ENCODE data around the gene ID2.

The ID2 gene

DNA sequence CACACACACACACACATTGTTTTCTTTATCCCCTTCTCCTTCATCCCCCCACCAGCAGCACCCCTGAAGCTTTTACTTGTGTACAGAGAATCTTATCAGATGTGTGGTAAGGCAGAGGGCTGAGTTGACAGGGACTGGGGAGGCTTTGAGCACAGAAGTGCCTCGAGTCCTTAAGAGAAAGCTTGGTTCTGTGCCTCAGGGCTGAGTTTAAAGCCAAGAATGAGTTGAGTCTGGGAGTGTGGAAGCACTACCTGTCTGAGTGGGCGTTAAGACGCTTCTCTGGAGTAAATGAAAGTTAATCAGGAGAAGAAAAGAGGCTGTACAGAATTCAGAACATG lies 2.7 kb downstream of the ID2 start:
- Histone ChIP-seq H3K4me1 (peaks cover 15 to 33% (median 28%) of the 10 kb centered on the region in 10 experiments), H3K4me3 (peak overlapping the region; percentile 59 to 99 (median 94)), H4K20me1 (peaks cover 20 to 31% (median 25%) of the 10 kb centered on the region in 11 experiments; a peak in 21 of 22 replicates), H3K36me3 (peaks cover 0 to 19% (median 15%) of the 10 kb centered on the region in 11 experiments; a peak in 18 of 22 replicates), H3K27me3 (peaks cover 0 to 58% (median 50%) of the 10 kb centered on the region in 11 experiments; a peak in 18 of 22 replicates), H3K9ac (peak overlapping the region; percentile 76 to 96 (median 89)), H3K9me3 (replicated peaks in 1 of 11) (peaks cover 0 to 7% (median 0%) of the 10 kb centered on the region in 11 experiments; a peak in 5 of 22 replicates), H3K27ac (peak overlapping the region; percentile 62 to 89 (median 83); a peak in 21 of 22 replicates), H3K4me2 (peak overlapping the region; percentile 72 to 99 (median 98))
- TF ChIP-seq Cebpa-rat (IDR thresholded peaks at IDR 0.05): no peak

DNA sequence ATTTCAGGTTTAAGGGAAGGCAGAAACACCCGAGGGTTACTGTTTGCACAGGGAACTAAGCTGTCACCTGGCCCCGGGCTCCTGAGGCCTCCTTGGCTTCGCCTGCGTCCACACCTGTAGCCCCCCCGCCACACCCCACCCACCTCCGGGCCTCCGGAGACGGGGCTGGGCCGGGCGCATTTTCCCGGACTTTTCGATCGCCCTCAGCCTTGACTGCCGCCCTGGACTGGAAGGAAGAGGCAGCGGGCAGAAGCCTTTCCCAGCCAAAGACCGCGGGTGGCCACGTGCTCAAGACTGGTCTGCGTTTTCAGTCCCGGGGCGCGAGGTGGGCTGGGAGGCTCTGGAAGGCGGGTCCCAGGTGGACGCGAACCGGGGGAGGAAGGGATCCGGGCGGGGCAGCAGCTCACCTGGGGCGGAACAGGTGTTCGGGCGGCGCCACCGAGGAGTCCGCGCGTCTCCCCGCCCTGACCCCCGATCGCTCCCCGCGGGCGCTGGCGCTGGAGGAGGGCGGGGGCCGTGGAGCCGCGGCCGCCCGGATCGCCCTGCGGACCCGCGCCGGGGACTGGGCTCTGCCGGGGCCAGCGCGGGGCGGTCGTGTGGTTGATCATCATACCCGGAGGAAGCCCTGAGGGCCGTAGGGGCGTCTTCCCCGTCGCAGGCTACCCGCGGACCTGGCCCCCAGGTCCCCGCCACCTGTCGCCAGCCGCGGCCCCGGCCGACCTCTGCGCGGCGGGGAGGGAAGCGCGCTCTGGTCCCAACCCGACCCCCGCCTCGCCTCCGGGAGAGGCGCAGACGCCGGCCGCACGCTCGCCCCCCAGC lies 3.2 kb downstream of the ID2 start:
- no peak for TF ChIP-seq Cebpa-rat (IDR thresholded peaks at IDR 0.05)
- Histone ChIP-seq H3K27me3 (peaks cover 0 to 52% (median 44%) of the 10 kb centered on the region in 11 experiments; a peak in 18 of 22 replicates), H3K27ac (peak overlapping the region; percentile 62 to 89 (median 83)), H3K4me3 (peak overlapping the region; percentile 59 to 99 (median 94)), H4K20me1 (peaks cover 20 to 31% (median 25%) of the 10 kb centered on the region in 11 experiments; a peak in 21 of 22 replicates), H3K4me2 (peak overlapping the region; percentile 72 to 99 (median 98)), H3K4me1 (peaks cover 9 to 27% (median 23%) of the 10 kb centered on the region in 10 experiments), H3K36me3 (peaks cover 0 to 19% (median 15%) of the 10 kb centered on the region in 11 experiments; a peak in 18 of 22 replicates), H3K9me3 (replicated peaks in 1 of 11) (peaks cover 0 to 7% (median 0%) of the 10 kb centered on the region in 11 experiments; a peak in 5 of 22 replicates), H3K9ac (peak overlapping the region; percentile 76 to 96 (median 89))

- peak overlapping the region; percentile 76 to 96 (median 89) for H3K9ac ChIP-seq
- H4K20me1 ChIP-seq: peaks cover 20 to 31% (median 25%) of the 10 kb centered on the region in 11 experiments; a peak in 21 of 22 replicates
- peak overlapping the region; percentile 59 to 99 (median 94) for H3K4me3 ChIP-seq
- H3K27me3 ChIP-seq: peaks cover 0 to 44% (median 37%) of the 10 kb centered on the region in 11 experiments; a peak in 16 of 22 replicates
- H3K4me1 ChIP-seq: peaks cover 6 to 21% (median 16%) of the 10 kb centered on the region in 10 experiments
- peaks cover 0 to 7% (median 0%) of the 10 kb centered on the region in 11 experiments; a peak in 5 of 22 replicates for H3K9me3 ChIP-seq (replicated peaks in 1 of 11)
- peak overlapping the region; percentile 62 to 89 (median 83) for H3K27ac ChIP-seq
- peaks cover 0 to 19% (median 15%) of the 10 kb centered on the region in 11 experiments; a peak in 18 of 22 replicates for H3K36me3 ChIP-seq
- H3K4me2 ChIP-seq: peak overlapping the region; percentile 72 to 99 (median 98)
- TF ChIP-seq Cebpa-rat (IDR thresholded peaks at IDR 0.05): no peak
Measured at GRCh38 chr2:8685697-8686358, 4.0 kb downstream of the ID2 start.

DNA sequence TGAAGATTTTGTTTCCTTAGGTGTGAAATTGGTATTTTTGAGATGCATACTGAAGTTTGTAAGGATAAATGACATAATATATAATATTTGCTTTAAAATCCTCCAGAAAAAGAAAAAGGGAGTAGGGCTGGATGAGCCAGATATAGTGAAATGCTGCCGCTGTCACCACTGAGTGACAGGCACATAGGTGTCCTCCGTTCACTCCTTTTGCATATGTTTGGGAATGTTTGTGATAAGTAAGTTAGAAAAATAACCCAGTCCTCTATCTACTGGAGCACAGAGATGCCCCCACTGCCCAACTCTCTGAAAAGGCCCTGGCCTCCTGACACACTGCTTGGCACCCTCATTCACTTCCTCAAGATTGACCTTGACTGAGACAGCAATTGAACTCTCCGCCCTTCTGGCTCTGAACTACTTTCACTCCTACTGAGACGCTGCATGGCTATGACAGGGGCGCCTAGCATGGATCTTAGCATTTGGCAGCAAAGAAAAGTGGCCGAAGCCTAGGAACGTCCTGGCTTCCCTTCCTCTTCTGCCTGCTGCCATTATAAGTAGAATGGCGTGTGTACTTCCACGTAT lies 10.1 kb downstream of the ID2 start:
- Histone ChIP-seq H3K27me3 (no peaks in the 10 kb centered on the region), H4K20me1 (no peaks in the 10 kb centered on the region), H3K36me3 (no peaks in the 10 kb centered on the region), H3K4me3 (no peak overlapping the region), H3K27ac (no peak overlapping the region), H3K9me3 (replicated peaks in 1 of 11) (no peaks in the 10 kb centered on the region), H3K4me2 (peak overlapping the region in 2 of 11 experiments; percentile 0 to 29; a peak in 2 of 22 replicates), H3K9ac (no peak overlapping the region), H3K4me1 (peaks cover 0 to 12% (median 5%) of the 10 kb centered on the region in 10 experiments; a peak in 9 of 20 replicates)
- TF ChIP-seq Cebpa-rat (IDR thresholded peaks at IDR 0.05): no peak

DNA sequence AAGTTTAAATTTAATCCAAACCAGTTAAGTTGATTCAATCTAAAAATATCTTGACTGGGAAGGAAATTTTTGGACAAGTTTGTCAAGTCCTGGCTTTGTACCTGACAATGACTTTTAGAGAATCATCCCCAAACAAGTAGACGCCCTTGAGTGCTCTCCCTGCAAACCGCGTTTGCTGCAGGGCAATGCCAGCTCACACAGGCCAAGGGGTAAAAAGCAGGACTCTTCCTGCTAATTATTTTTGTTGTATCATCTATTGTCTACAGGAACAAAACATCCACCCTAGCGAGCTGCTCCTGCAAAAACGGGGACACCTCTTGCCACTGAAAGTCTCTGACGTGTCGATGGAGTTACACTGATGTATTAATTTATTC lies 10.9 kb downstream of the ID2 start:
- no peak overlapping the region for H3K27ac ChIP-seq
- H3K4me2 ChIP-seq: no peak overlapping the region; a peak in 2 of 22 replicates
- H3K4me3 ChIP-seq: no peak overlapping the region
- no peaks in the 10 kb centered on the region for H3K36me3 ChIP-seq
- H3K27me3 ChIP-seq: no peaks in the 10 kb centered on the region
- H3K9me3 ChIP-seq (replicated peaks in 1 of 11): no peaks in the 10 kb centered on the region
- peaks cover 0 to 12% (median 5%) of the 10 kb centered on the region in 10 experiments; a peak in 9 of 20 replicates for H3K4me1 ChIP-seq
- TF ChIP-seq Cebpa-rat (IDR thresholded peaks at IDR 0.05): no peak
- no peaks in the 10 kb centered on the region for H4K20me1 ChIP-seq
- H3K9ac ChIP-seq: no peak overlapping the region

- Histone ChIP-seq H3K9me3 (replicated peaks in 1 of 11) (no peaks in the 10 kb centered on the region), H3K4me3 (no peak overlapping the region), H4K20me1 (no peaks in the 10 kb centered on the region), H3K9ac (no peak overlapping the region), H3K4me1 (peaks cover 0 to 12% (median 5%) of the 10 kb centered on the region in 10 experiments; a peak in 9 of 20 replicates), H3K27me3 (no peaks in the 10 kb centered on the region), H3K36me3 (no peaks in the 10 kb centered on the region), H3K27ac (no peak overlapping the region), H3K4me2 (no peak overlapping the region)
- TF ChIP-seq Cebpa-rat (IDR thresholded peaks at IDR 0.05): no peak
Measured at GRCh38 chr2:8693157-8693821, 11.4 kb downstream of the ID2 start.

GRCh38 chr2:8694737-8695136 lies 12.9 kb downstream of the ID2 start:
- no peak overlapping the region for H3K27ac ChIP-seq
- TF ChIP-seq Cebpa-rat (IDR thresholded peaks at IDR 0.05): no peak
- H3K9ac ChIP-seq: no peak overlapping the region
- no peak overlapping the region for H3K4me2 ChIP-seq
- peaks cover 0 to 12% (median 5%) of the 10 kb centered on the region in 10 experiments; a peak in 9 of 20 replicates for H3K4me1 ChIP-seq
- no peaks in the 10 kb centered on the region for H3K36me3 ChIP-seq
- H3K4me3 ChIP-seq: no peak overlapping the region
- no peaks in the 10 kb centered on the region for H3K9me3 ChIP-seq (replicated peaks in 1 of 11)
- H3K27me3 ChIP-seq: no peaks in the 10 kb centered on the region
- no peaks in the 10 kb centered on the region for H4K20me1 ChIP-seq

DNA sequence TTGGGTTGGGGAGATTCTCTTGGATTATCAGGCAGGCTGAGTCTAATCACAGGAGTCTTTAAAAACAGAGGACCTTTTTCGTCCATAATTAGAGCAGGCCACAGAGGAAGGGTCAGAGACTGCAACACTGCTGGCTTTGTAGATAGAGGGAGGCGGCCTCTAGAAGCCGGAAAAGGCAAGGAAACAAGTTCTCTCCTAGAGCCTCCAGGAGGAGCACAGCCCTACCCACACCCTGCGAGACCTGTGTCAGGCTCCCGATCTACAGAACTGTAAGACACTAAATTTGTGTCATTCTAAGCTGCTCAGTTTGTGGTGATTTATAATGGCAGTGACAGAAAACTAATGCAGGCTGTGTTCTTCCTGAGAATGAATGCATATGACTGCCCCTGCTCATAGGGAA lies 15.3 kb downstream of the ID2 start:
- H3K9me3 ChIP-seq (replicated peaks in 1 of 11): no peaks in the 10 kb centered on the region
- TF ChIP-seq Cebpa-rat (IDR thresholded peaks at IDR 0.05): no peak

More for the DNA sequence above, 15.3 kb downstream of the ID2 start:
- Histone ChIP-seq H4K20me1 (no peaks in the 10 kb centered on the region), H3K4me2 (no peak overlapping the region), H3K4me3 (no peak overlapping the region), H3K4me1 (peaks cover 0 to 7% (median 0%) of the 10 kb centered on the region in 10 experiments; a peak in 5 of 20 replicates), H3K9ac (no peak overlapping the region), H3K27me3 (no peaks in the 10 kb centered on the region), H3K36me3 (no peaks in the 10 kb centered on the region), H3K27ac (no peak overlapping the region)

Data from BLaER1 treated with 17β-estradiol and CSF1 and Interleukin-3, amounts not matched to agents 10 nM and 100 nM (cell line).